ENCODE results near the gene CFAP70. TPM values are rescaled to one million over a fixed set of nuclear protein-coding genes. Genes with fewer than 3 reads are reported as not detected.

CFAP70 gene
- total RNA-seq, 1 experiment from 2014 or later = 2.9 TPM

GRCh38 chr10:73388228-73388627 lies 29.6 kb upstream of the CFAP70 start:
- Histone ChIP-seq H3K4me1 (ENCODE audit: control insufficient read depth in 1 of 2, insufficient read depth in 2 of 2, low read length in 2 of 2) (no peaks in the 10 kb centered on the region), H3K79me2 (ENCODE audit: insufficient read depth, low read length) (peaks cover 27% of the 10 kb centered on the region), H3K36me3 (ENCODE audit: control insufficient read depth in 1 of 2, insufficient read depth in 2 of 2, low read length in 2 of 2) (peaks cover 22 to 32% of the 10 kb centered on the region in 2 experiments), H3K9ac (ENCODE audit: low read length) (no peak overlapping the region), H2AFZ (ENCODE audit: low read depth, low read length, poor library complexity, severe bottlenecking) (no peak overlapping the region), H3K4me2 (ENCODE audit: low read length) (no peak overlapping the region), H3K27me3 (ENCODE audit: insufficient read depth, low read length) (no peaks in the 10 kb centered on the region), H3K4me3 (replicated peaks in 1 of 2; ENCODE audit: low read depth in 1 of 2, low read length in 2 of 2) (no peak overlapping the region), H3K9me2 (ENCODE audit: insufficient read depth) (no peaks in the 10 kb centered on the region), H3K9me3 (ENCODE audit: control insufficient read depth in 1 of 2, insufficient read depth in 1 of 2, low read depth in 1 of 2, low read length in 2 of 2) (no peaks in the 10 kb centered on the region), H4K20me1 (ENCODE audit: insufficient read depth) (peaks cover 7% of the 10 kb centered on the region; the same call in 1 of the 2 replicates), H3K27ac (ENCODE audit: low read depth, low read length) (no peak overlapping the region)
- ChIA-PET CTCF (no interaction called here), RAD21 (ENCODE audit: low non-redundant PET in 1 of 2, low total read pairs in 2 of 2, uncharacterized antibody in 2 of 2, unreplicated experiment in 2 of 2) (no interaction called here), POLR2A (no interaction called here)
- no peak for ATAC-seq
- intact Hi-C loops (cut with micrococcal nuclease) = no loop called here
- no TSS peak for BruUV-seq (replicated peaks)
- DNase-seq (ENCODE audit: low read depth, low spot score) = no peak
- TF ChIP-seq CEBPB (IDR thresholded peaks at IDR 0.05; ENCODE audit: low read depth) (no peak), MAX (IDR thresholded peaks at IDR 0.05) (no peak), SRF (IDR thresholded peaks at IDR 0.05; ENCODE audit: low read depth) (no peak), ZNF274 (IDR thresholded peaks at IDR 0.05; ENCODE audit: low read depth, low read length) (no peak), ATF3 (IDR thresholded peaks at IDR 0.05) (no peak), YY1 (IDR thresholded peaks at IDR 0.05; ENCODE audit: extremely low read depth, insufficient replicate concordance, low read depth, low read length) (no peak), SP1 (IDR thresholded peaks at IDR 0.05; ENCODE audit: low read depth) (no peak), POLR2AphosphoS5 (IDR thresholded peaks at IDR 0.05; ENCODE audit: low read depth, low read length) (no peak), ELF1 (IDR thresholded peaks at IDR 0.05; ENCODE audit: borderline replicate concordance, low read depth) (no peak), ZBTB33 (IDR thresholded peaks at IDR 0.05; ENCODE audit: extremely low read depth, insufficient replicate concordance, low read length) (no peak), SIN3A (IDR thresholded peaks at IDR 0.05; ENCODE audit: low read depth) (no peak), REST (IDR thresholded peaks at IDR 0.05; ENCODE audit: low read depth) (no peak)
